ENCODE data around the gene RAD9A. TPM values are rescaled to one million over a fixed set of nuclear protein-coding genes. Genes with fewer than 3 reads are reported as not detected.

The RAD9A gene
- 10 to 100 TPM; 35.6 to 53.7 TPM for total RNA-seq

- peak within 1 kb of the TSS; percentile 86 to 88 for H3K27ac Mint-ChIP-seq
- ATAC-seq = peak; percentile 84 to 88
- peaks cover 3 to 9% of the 10 kb centered on the region in 2 donors for H3K36me3 Mint-ChIP-seq
- H3K9me3 Mint-ChIP-seq = no peaks in the 10 kb centered on the region
- DNase-seq (ENCODE audit: low spot score in 2 of 2) = peak; percentile 89 to 94
Observed at GRCh38 chr11:67391304-67392182, at the start of gene RAD9A. Gene RAD9A, plus strand, starts transcription at chr11:67391986. Its CDS starts 59 bp downstream, at chr11:67392045.

- no peaks in the 10 kb centered on the region for H3K36me3 Mint-ChIP-seq
- DNase-seq (ENCODE audit: low spot score in 2 of 2) (no peak), ATAC-seq (peak; percentile 40 to 58)
- no peaks in the 10 kb centered on the region for H3K9me3 Mint-ChIP-seq
- peak overlapping the region; percentile 69 to 84 for H3K27ac Mint-ChIP-seq
Observed at GRCh38 chr11:67344264-67344663, 47.5 kb upstream of the RAD9A start.

- H3K27ac Mint-ChIP-seq = peak overlapping the region; percentile 84 to 88
- ATAC-seq (peak; percentile 67 to 77), DNase-seq (ENCODE audit: low spot score in 2 of 2) (no peak)
- H3K36me3 Mint-ChIP-seq = no peaks in the 10 kb centered on the region
- H3K9me3 Mint-ChIP-seq = no peaks in the 10 kb centered on the region
Observed at GRCh38 chr11:67345247-67345919, 46.4 kb upstream of the RAD9A start.

GRCh38 chr11:67345920-67346819 is 45.6 kb upstream of the RAD9A start:
- DNase-seq (ENCODE audit: low spot score in 2 of 2) = no peak
- H3K9me3 Mint-ChIP-seq = no peaks in the 10 kb centered on the region
- H3K36me3 Mint-ChIP-seq = no peaks in the 10 kb centered on the region
- peak overlapping the region; percentile 84 to 88 for H3K27ac Mint-ChIP-seq
- peak; percentile 47 to 75 for ATAC-seq

- Mint-ChIP-seq H3K27ac (peak overlapping the region in 1 of 2 donors; percentile 75), H3K36me3 (no peaks in the 10 kb centered on the region), H3K9me3 (no peaks in the 10 kb centered on the region)
- no peak for DNase-seq (ENCODE audit: low spot score in 2 of 2)
- ATAC-seq = no peak
Observed at GRCh38 chr11:67347964-67348749, 43.6 kb upstream of the RAD9A start.

- DNase-seq (ENCODE audit: low spot score in 2 of 2) = no peak
- H3K9me3 Mint-ChIP-seq = no peaks in the 10 kb centered on the region
- peak overlapping the region in 1 of 2 donors; percentile 75 for H3K27ac Mint-ChIP-seq
- H3K36me3 Mint-ChIP-seq = no peaks in the 10 kb centered on the region
- ATAC-seq = no peak
Observed at GRCh38 chr11:67349036-67349435, 42.8 kb upstream of the RAD9A start.

- H3K9me3 Mint-ChIP-seq = no peaks in the 10 kb centered on the region
- DNase-seq (ENCODE audit: low spot score in 2 of 2) = no peak
- H3K36me3 Mint-ChIP-seq = no peaks in the 10 kb centered on the region
- no peak for ATAC-seq
- peak overlapping the region in 1 of 2 donors; percentile 75 for H3K27ac Mint-ChIP-seq
Observed at GRCh38 chr11:67349457-67349856, 42.3 kb upstream of the RAD9A start.

GRCh38 chr11:67349928-67350465 is 41.8 kb upstream of the RAD9A start:
- Mint-ChIP-seq H3K27ac (peak overlapping the region in 1 of 2 donors; percentile 75), H3K36me3 (no peaks in the 10 kb centered on the region), H3K9me3 (no peaks in the 10 kb centered on the region)
- ATAC-seq (no peak), DNase-seq (ENCODE audit: low spot score in 2 of 2) (no peak)

- ATAC-seq (peak; percentile 3 to 12), DNase-seq (ENCODE audit: low spot score in 2 of 2) (peak in 1 of 2 donors; percentile 59)
- Mint-ChIP-seq H3K27ac (peak overlapping the region; percentile 22 to 90), H3K9me3 (no peaks in the 10 kb centered on the region), H3K36me3 (no peaks in the 10 kb centered on the region)
Observed at GRCh38 chr11:67351275-67352005, 40.3 kb upstream of the RAD9A start.

GRCh38 chr11:67352546-67353316 is 39.1 kb upstream of the RAD9A start:
- Mint-ChIP-seq H3K27ac (peak overlapping the region; percentile 90 to 94), H3K36me3 (no peaks in the 10 kb centered on the region), H3K9me3 (no peaks in the 10 kb centered on the region)
- peak; percentile 33 to 52 for ATAC-seq
- no peak for DNase-seq (ENCODE audit: low spot score in 2 of 2)

- DNase-seq (ENCODE audit: low spot score in 2 of 2) = peak; percentile 97 to 98
- Mint-ChIP-seq H3K36me3 (no peaks in the 10 kb centered on the region), H3K27ac (peak within 1 kb of the TSS; percentile 90 to 94), H3K9me3 (no peaks in the 10 kb centered on the region)
- peak; percentile 89 to 94 for ATAC-seq
Observed at GRCh38 chr11:67353317-67354074, 38.3 kb upstream of the RAD9A start, which contains the start of gene POLD4. Gene POLD4, minus strand, starts transcription at chr11:67353546. Its CDS starts 147 bp downstream, at chr11:67353399.

- Mint-ChIP-seq H3K27ac (peak overlapping the region; percentile 90 to 91), H3K9me3 (no peaks in the 10 kb centered on the region), H3K36me3 (no peaks in the 10 kb centered on the region)
- peak in 1 of 2 donors; percentile 31 for ATAC-seq
- peak in 1 of 2 donors; percentile 12 for DNase-seq (ENCODE audit: low spot score in 2 of 2)
Observed at GRCh38 chr11:67354075-67355022, 37.4 kb upstream of the RAD9A start.
